H1 (cell line): Measurements from ENCODE around the gene RASAL2. TPM values are rescaled to one million over a fixed set of nuclear protein-coding genes. Genes with fewer than 3 reads are reported as not detected.

Source experiments
- polyA plus RNA-seq, 7 experiments: library from polyadenylated mRNA; depleted of rRNA in 3 of 7; stranded (reverse) in 5 of 7; unstranded in 2 of 7; fragments of >200 nt in 5 of 7; fragments of 200-250 nt in 2 of 7; gene quantifications; 1 replicate in 5 of 7; 2 replicates in 1 of 7; 4 replicates in 1 of 7; pipeline versions ENCODE4 v1.2.1 to v1.2.3, GENCODE V29; 2011 to 2013; ENCODE audit warnings: missing spikeins in 2 of 7, mixed read lengths in 2 of 7
- total RNA-seq: library from RNA; stranded (reverse); fragmentation: NEBNext Ultra II Directional; extraction: Animal tissue kit (Norgen Biotek cat#: 25700); gene quantifications from 2 replicates; pipeline ENCODE4 v1.2.1, GENCODE V29; 2021
- TF ChIP-seq, protein P1 (sequence below): fragments of 300-600 bp; sonication (generic); IDR thresholded peaks from 2 replicates; pipeline ENCODE4 v1.7.1; 2012; ENCODE audit warnings: low read length, moderate library complexity, mild to moderate bottlenecking, inconsistent platforms; ENCODE audit not compliant: insufficient replicate concordance

RASAL2 gene
- total and polyA plus RNA-seq, 2 of the 8 experiments (the other 6 are each of a cell fraction or from before 2014, with no cell fraction given) = 15.9 to 32.5 TPM

DNA sequence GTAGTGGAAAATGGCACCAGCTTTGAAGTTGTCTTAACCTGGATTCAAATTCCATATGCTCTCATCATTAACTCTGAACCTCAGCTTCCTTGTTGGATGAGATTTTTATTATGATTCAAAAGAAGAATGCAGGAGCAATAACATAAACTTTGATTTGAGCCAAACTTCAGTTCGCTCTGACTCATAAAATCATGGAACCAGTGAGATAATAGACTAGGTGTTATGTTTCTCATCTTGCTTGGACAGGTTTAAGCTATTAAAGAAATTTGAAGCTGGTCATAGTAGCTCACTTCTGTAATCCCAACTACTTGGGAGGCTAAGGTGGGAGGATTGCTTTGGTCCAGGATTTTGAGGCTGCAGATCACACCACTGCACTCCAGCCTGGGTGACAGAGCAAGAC, 230.1 kb downstream of the RASAL2 start (continued):
- TF ChIP-seq, protein P1, sequence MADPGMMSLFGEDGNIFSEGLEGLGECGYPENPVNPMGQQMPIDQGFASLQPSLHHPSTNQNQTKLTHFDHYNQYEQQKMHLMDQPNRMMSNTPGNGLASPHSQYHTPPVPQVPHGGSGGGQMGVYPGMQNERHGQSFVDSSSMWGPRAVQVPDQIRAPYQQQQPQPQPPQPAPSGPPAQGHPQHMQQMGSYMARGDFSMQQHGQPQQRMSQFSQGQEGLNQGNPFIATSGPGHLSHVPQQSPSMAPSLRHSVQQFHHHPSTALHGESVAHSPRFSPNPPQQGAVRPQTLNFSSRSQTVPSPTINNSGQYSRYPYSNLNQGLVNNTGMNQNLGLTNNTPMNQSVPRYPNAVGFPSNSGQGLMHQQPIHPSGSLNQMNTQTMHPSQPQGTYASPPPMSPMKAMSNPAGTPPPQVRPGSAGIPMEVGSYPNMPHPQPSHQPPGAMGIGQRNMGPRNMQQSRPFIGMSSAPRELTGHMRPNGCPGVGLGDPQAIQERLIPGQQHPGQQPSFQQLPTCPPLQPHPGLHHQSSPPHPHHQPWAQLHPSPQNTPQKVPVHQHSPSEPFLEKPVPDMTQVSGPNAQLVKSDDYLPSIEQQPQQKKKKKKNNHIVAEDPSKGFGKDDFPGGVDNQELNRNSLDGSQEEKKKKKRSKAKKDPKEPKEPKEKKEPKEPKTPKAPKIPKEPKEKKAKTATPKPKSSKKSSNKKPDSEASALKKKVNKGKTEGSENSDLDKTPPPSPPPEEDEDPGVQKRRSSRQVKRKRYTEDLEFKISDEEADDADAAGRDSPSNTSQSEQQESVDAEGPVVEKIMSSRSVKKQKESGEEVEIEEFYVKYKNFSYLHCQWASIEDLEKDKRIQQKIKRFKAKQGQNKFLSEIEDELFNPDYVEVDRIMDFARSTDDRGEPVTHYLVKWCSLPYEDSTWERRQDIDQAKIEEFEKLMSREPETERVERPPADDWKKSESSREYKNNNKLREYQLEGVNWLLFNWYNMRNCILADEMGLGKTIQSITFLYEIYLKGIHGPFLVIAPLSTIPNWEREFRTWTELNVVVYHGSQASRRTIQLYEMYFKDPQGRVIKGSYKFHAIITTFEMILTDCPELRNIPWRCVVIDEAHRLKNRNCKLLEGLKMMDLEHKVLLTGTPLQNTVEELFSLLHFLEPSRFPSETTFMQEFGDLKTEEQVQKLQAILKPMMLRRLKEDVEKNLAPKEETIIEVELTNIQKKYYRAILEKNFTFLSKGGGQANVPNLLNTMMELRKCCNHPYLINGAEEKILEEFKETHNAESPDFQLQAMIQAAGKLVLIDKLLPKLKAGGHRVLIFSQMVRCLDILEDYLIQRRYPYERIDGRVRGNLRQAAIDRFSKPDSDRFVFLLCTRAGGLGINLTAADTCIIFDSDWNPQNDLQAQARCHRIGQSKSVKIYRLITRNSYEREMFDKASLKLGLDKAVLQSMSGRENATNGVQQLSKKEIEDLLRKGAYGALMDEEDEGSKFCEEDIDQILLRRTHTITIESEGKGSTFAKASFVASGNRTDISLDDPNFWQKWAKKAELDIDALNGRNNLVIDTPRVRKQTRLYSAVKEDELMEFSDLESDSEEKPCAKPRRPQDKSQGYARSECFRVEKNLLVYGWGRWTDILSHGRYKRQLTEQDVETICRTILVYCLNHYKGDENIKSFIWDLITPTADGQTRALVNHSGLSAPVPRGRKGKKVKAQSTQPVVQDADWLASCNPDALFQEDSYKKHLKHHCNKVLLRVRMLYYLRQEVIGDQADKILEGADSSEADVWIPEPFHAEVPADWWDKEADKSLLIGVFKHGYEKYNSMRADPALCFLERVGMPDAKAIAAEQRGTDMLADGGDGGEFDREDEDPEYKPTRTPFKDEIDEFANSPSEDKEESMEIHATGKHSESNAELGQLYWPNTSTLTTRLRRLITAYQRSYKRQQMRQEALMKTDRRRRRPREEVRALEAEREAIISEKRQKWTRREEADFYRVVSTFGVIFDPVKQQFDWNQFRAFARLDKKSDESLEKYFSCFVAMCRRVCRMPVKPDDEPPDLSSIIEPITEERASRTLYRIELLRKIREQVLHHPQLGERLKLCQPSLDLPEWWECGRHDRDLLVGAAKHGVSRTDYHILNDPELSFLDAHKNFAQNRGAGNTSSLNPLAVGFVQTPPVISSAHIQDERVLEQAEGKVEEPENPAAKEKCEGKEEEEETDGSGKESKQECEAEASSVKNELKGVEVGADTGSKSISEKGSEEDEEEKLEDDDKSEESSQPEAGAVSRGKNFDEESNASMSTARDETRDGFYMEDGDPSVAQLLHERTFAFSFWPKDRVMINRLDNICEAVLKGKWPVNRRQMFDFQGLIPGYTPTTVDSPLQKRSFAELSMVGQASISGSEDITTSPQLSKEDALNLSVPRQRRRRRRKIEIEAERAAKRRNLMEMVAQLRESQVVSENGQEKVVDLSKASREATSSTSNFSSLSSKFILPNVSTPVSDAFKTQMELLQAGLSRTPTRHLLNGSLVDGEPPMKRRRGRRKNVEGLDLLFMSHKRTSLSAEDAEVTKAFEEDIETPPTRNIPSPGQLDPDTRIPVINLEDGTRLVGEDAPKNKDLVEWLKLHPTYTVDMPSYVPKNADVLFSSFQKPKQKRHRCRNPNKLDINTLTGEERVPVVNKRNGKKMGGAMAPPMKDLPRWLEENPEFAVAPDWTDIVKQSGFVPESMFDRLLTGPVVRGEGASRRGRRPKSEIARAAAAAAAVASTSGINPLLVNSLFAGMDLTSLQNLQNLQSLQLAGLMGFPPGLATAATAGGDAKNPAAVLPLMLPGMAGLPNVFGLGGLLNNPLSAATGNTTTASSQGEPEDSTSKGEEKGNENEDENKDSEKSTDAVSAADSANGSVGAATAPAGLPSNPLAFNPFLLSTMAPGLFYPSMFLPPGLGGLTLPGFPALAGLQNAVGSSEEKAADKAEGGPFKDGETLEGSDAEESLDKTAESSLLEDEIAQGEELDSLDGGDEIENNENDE = no peak
